Activated T-helper 17 cell treated with anti-CD3 and anti-CD28 coated beads, Interleukin-2, amount 50 U/mL, for 72 hours (primary cell): ENCODE data around the gene IL15RA. TPM values are rescaled to one million over a fixed set of nuclear protein-coding genes. Genes with fewer than 3 reads are reported as not detected.

Experiments
- ATAC-seq: fragments of 150-1000 bp; cut with Tn5 transposase; replicated peaks from 2 replicates; pipeline ENCODE4 v1.10.0; 2021; ENCODE audit warnings: mild to moderate bottlenecking, moderate library complexity
- H3K27ac Mint-ChIP-seq: one replicate; pipeline ENCODE4 v1.8.0; 2022; ENCODE audit warnings: mixed read lengths
- H3K27me3 Mint-ChIP-seq: one replicate; pipeline ENCODE4 v1.8.0; 2022; ENCODE audit warnings: mixed read lengths
- H3K36me3 Mint-ChIP-seq: one replicate; pipeline ENCODE4 v1.8.0; 2022; ENCODE audit warnings: low read depth, mild to moderate bottlenecking, mixed read lengths
- H3K4me1 Mint-ChIP-seq: one replicate; pipeline ENCODE4 v1.8.0; 2022; ENCODE audit warnings: mixed read lengths
- H3K4me3 Mint-ChIP-seq: one replicate; pipeline ENCODE4 v1.8.0; 2022; ENCODE audit warnings: mild to moderate bottlenecking, mixed read lengths
- H3K9me3 Mint-ChIP-seq: one replicate; pipeline ENCODE4 v1.8.0; 2022; ENCODE audit warnings: mixed read lengths
- total RNA-seq, 2 donors: library from RNA; stranded (reverse); gene quantifications; one replicate each; pipeline ENCODE4 v1.2.3, GENCODE V29; 2022

Gene IL15RA
- total RNA-seq, 2 donors from 2014 or later, result 25.5 to 28.2 TPM

DNA sequence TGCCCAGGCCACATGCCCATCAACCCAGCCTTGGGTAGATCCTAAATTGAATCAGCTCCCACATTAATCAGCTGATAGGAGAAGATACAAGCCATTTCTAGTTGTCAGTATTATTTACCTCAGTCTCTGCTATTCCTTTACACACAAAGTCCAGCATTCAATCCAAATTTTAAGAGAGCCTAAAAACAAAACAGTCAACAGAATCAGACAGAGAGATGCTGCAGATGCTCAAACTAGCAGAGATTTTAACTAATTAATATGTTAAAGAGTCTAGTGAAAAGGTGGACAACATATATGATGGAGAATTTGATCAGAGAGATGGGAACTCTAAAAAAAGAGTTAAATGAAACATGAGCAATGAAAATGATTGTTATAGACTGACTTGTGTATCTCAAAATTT is 14.4 kb upstream of the IL15RA start:
- peaks cover 6% of the 10 kb centered on the region for H3K9me3 Mint-ChIP-seq
- no peak for ATAC-seq
- no peaks in the 10 kb centered on the region for H3K27me3 Mint-ChIP-seq
- H3K36me3 Mint-ChIP-seq, result no peaks in the 10 kb centered on the region
- no peak overlapping the region for H3K4me3 Mint-ChIP-seq
- peaks cover 11% of the 10 kb centered on the region for H3K4me1 Mint-ChIP-seq
- no peak overlapping the region for H3K27ac Mint-ChIP-seq

DNA sequence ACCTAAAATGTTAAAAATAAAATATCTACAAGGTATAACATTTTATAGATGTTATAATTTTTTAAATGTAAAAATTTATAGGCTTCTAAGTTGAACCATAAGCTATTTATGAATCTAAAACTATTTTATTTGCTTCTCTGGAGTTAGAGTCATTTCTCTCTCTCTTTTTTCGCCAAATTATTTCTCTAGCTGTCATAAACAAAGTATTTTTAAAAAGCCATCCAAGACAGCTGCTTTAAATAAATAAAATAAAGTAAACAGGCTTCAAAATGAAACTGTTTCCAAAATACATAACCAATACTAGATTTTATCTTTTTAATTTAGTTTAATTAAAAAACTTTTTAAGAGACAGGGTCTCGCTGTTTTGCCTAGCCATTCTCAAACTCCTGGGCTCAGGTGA is 12.4 kb upstream of the IL15RA start:
- no peak overlapping the region for H3K4me3 Mint-ChIP-seq
- H3K27ac Mint-ChIP-seq, result no peak overlapping the region
- no peaks in the 10 kb centered on the region for H3K36me3 Mint-ChIP-seq
- no peak for ATAC-seq
- peaks cover 6% of the 10 kb centered on the region for H3K9me3 Mint-ChIP-seq
- peaks cover 16% of the 10 kb centered on the region for H3K4me1 Mint-ChIP-seq
- peaks cover 4% of the 10 kb centered on the region for H3K27me3 Mint-ChIP-seq

DNA sequence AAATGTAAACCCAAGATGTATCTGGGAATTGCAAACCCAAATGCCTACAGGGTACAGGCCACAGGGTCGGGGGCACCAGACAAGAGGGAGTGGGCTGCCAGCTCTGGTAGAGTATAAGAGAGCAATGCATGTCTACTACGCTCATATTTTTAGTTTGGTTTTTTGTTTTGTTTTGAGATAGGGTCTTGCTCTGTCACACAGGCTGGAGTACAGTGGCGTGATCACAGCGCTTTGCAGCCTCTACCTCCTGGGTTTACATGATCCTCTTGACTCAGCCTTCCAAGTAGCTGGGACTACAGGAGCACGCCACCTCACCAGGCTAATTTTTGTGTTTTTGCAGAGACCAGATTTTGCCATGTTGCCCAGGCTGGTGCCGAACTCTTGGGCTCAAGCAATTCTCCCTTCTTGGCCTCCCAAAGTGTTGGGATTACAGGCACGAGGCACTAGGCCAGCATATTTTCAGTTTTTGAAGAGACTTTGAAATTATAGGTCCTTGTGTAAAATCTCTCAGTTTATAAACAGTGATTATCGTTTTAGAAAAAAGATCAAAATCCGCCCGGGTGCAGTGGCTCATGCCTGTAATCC is 11.1 kb upstream of the IL15RA start:
- Mint-ChIP-seq H3K36me3 (no peaks in the 10 kb centered on the region), H3K9me3 (peaks cover 6% of the 10 kb centered on the region), H3K27ac (peak overlapping the region; percentile 52), H3K27me3 (peaks cover 4% of the 10 kb centered on the region), H3K4me1 (peaks cover 16% of the 10 kb centered on the region), H3K4me3 (peak overlapping the region; percentile 32)
- no peak for ATAC-seq

DNA sequence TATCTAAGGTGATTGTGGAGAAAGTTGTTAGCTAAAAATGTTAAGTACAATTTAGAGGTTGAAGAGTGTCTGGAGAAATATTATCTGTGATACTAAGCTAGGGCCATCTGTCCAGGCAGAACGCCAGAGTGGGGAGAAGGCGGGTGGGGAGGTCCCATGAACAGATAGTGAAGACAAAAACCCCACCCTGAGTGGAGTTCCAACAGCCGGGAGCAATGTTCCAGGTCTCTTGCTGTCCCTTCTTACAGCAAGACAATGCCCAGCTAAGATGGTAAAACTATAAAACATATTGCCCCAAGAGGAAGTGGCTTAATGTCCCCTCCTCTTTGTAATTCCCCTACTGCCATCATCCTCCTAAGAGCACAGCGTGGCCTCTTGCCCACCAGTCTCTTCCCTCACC is 10.4 kb upstream of the IL15RA start:
- H3K4me1 Mint-ChIP-seq, result peaks cover 16% of the 10 kb centered on the region
- H3K9me3 Mint-ChIP-seq, result peaks cover 6% of the 10 kb centered on the region
- peak overlapping the region; percentile 52 for H3K27ac Mint-ChIP-seq
- no peaks in the 10 kb centered on the region for H3K36me3 Mint-ChIP-seq
- ATAC-seq, result no peak
- peak overlapping the region; percentile 32 for H3K4me3 Mint-ChIP-seq
- peaks cover 4% of the 10 kb centered on the region for H3K27me3 Mint-ChIP-seq

DNA sequence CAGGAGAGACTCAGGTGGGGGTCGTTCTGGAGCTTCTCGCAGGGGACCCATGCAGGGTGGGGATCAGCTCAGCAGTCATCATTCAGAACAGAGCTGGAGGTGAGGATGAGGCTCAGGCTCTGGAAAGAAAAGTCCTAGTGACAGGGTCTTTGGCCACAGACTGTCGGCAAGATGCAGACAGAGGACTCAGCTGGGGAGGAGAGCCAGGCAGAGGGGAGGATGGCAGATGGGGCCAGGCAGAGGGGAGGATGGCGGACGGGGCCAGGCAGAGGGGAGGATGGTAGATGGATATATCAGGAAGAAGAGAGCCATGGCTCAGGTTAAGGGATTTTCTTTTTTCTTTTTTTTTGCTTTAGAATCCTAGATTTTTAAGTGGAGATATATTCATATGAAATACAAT is 7.7 kb upstream of the IL15RA start:
- peaks cover 16% of the 10 kb centered on the region for H3K4me1 Mint-ChIP-seq
- H3K27me3 Mint-ChIP-seq, result peaks cover 4% of the 10 kb centered on the region
- no peaks in the 10 kb centered on the region for H3K36me3 Mint-ChIP-seq
- H3K27ac Mint-ChIP-seq, result no peak overlapping the region
- no peaks in the 10 kb centered on the region for H3K9me3 Mint-ChIP-seq
- H3K4me3 Mint-ChIP-seq, result no peak overlapping the region
- no peak for ATAC-seq

DNA sequence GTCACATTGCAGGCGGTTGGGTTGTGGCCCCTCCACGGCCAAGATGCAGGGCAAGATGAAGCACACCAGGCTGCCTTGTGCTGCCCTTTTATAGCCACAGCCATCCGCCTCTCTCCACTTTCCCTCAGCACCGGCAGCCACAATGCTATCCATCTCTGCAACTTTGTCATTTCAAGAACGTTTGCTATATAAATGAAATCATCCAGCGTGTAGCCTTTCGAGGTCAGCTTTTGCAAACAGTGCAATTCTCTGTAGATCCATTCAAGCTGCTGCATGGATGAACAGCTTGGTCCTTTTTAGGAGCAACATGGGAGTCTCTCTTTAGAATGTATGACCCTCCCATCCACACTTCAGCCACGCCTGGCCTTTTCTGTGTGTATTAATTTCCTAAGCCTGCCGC is 6.4 kb upstream of the IL15RA start:
- Mint-ChIP-seq H3K9me3 (no peaks in the 10 kb centered on the region), H3K27me3 (peaks cover 4% of the 10 kb centered on the region), H3K4me3 (no peak overlapping the region), H3K36me3 (no peaks in the 10 kb centered on the region), H3K27ac (no peak overlapping the region), H3K4me1 (peaks cover 16% of the 10 kb centered on the region)
- ATAC-seq, result no peak

DNA sequence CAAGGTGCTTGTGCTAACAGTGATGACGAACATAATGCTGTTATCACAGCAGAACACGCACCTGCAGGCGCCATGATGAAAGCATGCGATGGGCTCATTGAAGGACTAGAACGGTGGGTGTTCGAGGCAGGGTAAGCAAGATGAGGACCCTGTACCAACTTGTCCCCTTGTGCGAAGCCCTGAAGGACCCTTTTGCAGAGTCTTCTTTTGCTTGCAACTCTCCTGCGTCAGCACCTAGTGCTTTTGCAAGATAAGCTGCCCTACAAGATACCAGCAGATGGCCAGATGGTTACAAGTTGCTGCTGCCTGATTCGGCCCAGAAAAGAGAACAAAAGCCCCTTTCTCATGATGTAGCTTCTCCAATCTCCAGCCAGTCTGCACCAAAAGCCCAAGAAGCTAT is 4.2 kb upstream of the IL15RA start:
- H3K4me3 Mint-ChIP-seq, result no peak overlapping the region
- no peak overlapping the region for H3K27ac Mint-ChIP-seq
- ATAC-seq, result no peak
- peaks cover under 1% of the 10 kb centered on the region for H3K36me3 Mint-ChIP-seq
- H3K9me3 Mint-ChIP-seq, result no peaks in the 10 kb centered on the region
- peaks cover 5% of the 10 kb centered on the region for H3K4me1 Mint-ChIP-seq
- H3K27me3 Mint-ChIP-seq, result peaks cover 4% of the 10 kb centered on the region

DNA sequence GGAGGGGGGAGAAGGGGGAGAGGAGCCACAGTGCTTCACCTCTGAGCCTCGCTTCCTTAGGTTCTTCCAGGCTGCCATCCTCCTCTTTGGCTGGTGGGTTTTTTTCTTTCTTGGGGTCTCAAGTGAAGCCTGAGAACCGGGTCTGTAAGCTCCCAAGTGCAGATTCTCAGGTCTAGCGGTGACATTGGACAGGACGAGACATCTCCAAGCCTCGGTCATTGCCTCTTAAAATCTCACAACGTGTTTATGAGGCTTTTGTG is 817 bp upstream of the IL15RA start:
- Mint-ChIP-seq H3K4me1 (peaks cover 14% of the 10 kb centered on the region), H3K27ac (peak overlapping the region; percentile 75), H3K27me3 (no peaks in the 10 kb centered on the region), H3K36me3 (peaks cover 29% of the 10 kb centered on the region), H3K4me3 (peak overlapping the region; percentile 85), H3K9me3 (no peaks in the 10 kb centered on the region)
- no peak for ATAC-seq

DNA sequence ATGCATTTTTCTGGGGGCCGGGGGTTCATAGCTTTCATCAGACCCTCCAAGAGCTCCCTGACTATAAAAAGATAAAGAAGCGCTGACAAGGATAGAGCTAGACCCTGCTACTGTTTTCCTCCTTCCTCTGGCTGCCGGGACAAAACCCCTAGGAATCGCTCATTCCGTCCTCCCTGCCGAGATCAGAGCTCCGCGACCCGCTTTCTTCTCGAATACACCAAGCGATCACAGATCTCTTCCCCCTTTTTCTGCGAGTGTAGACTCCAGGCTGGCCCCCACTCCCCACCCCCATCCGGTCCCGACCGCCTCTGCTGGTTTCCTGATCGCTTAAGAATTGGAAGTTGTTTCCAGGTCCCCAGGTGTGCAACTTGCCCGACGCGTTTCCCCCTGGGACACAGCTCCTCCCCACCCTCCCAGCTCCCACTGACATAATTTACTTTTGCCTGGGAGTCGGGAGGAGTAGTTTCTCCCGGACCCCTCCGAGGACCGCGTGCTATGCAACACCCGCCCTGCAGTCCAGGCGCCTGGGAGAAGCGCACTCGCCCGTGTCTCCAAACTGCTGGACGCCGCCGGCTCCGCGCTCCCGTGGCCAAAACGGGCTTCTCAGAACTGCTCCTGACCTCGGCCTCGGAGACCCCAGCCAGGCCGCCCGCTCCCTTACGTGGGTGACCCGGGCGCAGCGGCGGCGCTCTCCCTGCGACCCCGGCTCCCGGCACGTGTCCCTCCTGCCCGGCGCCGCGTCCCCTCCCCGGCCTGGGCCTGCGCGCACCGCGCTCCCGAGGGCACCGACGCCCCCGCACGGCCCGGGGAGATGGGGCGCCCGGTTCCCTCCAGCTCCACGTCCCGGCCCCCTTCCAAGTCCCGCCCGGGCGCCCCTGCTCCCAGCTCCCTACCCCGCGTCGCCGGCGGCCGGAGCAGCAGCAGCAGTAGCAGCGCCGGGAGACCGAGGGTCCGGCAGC is 552 bp downstream of the IL15RA start:
- Mint-ChIP-seq H3K4me1 (peaks cover 24% of the 10 kb centered on the region), H3K27me3 (no peaks in the 10 kb centered on the region), H3K4me3 (peak overlapping the region; percentile 96), H3K27ac (peak overlapping the region; percentile 93), H3K36me3 (peaks cover 34% of the 10 kb centered on the region), H3K9me3 (no peaks in the 10 kb centered on the region)
- ATAC-seq, result peak; percentile 4

DNA sequence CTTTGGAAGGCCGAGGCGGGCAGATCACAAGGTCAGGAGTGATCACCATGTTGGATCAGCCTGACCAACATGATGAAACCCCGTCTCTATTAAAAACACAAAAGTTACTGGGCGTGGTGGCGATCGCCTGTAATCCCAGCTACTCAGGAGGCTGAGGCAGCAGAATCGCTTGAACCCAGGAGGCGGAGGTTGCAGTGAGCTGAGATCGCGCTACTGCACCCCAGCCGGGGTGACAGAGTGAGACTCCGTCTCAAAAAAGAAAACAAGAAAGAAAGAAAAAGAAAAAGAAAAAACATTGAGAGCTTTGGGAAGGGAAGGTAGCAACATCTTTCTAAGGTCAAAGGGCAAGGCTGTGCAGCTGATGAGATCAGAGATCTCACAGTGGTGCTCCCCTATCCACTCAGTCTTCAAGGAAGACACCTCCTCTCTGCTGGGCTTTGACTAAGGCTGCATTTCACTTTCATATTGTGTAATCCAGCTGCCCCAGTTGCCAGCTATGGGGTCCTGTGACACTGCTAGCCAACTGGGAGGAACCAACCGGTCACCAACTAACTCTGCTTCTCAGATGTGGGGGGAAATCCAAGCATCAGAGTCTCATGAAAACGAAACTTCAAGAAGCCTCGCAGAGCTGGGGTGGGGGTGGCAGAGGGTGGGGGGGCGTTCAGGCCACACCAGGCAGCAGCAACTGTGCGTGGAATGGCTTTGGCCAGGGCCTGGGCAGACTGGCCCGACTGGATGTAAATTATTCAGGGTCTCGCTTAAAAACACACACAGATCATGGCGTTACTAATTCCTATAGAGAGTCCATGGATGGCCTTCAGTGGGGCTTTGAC is 1.5 kb downstream of the IL15RA start:
- peak overlapping the region; percentile 96 for H3K4me3 Mint-ChIP-seq
- no peaks in the 10 kb centered on the region for H3K9me3 Mint-ChIP-seq
- ATAC-seq, result peak; percentile 80
- H3K27me3 Mint-ChIP-seq, result no peaks in the 10 kb centered on the region
- H3K4me1 Mint-ChIP-seq, result peaks cover 34% of the 10 kb centered on the region
- peak overlapping the region; percentile 93 for H3K27ac Mint-ChIP-seq
- H3K36me3 Mint-ChIP-seq, result peaks cover 34% of the 10 kb centered on the region

DNA sequence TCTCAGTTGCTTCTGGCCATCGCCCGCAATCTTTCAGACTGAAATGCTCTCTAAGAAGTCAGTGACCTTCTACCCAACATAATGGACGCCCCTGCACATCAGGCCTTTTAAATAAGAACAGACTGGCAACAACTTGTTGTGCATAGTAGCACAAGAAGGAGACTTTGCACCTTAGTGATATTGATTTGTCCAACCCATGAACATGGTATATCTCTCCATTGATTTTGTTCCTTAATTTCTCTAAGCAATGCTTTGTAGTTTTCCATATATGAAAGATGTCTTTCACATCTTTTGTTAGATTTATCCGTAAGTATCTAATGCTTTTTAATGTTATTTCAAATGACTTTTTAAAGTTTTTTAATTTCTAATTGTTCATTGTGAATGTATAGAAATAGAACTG is 4.3 kb downstream of the IL15RA start:
- H3K27me3 Mint-ChIP-seq, result no peaks in the 10 kb centered on the region
- peaks cover 43% of the 10 kb centered on the region for H3K4me1 Mint-ChIP-seq
- peak overlapping the region; percentile 1 for H3K27ac Mint-ChIP-seq
- H3K4me3 Mint-ChIP-seq, result peak overlapping the region; percentile 96
- no peaks in the 10 kb centered on the region for H3K9me3 Mint-ChIP-seq
- ATAC-seq, result no peak
- peaks cover 50% of the 10 kb centered on the region for H3K36me3 Mint-ChIP-seq

DNA sequence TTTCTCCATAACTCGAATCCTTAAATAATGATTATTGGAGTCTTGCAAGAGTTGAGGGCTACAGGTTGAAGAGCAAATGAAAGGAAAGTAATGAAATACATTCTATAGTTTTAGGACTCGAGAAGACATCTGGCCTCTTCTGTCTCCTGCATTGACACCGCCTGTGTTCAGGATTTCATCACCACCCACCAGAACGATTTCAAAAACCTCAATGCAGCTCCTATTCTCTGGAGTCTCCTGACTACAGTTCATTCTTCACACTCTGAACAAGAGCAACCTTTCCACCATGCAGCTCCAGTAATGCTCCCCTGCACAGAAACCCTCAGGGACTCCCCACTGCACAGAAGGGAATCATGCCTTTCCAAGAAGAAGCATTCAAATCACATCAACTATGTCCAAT is 5.5 kb downstream of the IL15RA start:
- H3K27ac Mint-ChIP-seq, result peak overlapping the region; percentile 94
- H3K9me3 Mint-ChIP-seq, result no peaks in the 10 kb centered on the region
- H3K36me3 Mint-ChIP-seq, result peaks cover 62% of the 10 kb centered on the region
- peaks cover 43% of the 10 kb centered on the region for H3K4me1 Mint-ChIP-seq
- ATAC-seq, result no peak
- H3K27me3 Mint-ChIP-seq, result no peaks in the 10 kb centered on the region
- peak overlapping the region; percentile 96 for H3K4me3 Mint-ChIP-seq

DNA sequence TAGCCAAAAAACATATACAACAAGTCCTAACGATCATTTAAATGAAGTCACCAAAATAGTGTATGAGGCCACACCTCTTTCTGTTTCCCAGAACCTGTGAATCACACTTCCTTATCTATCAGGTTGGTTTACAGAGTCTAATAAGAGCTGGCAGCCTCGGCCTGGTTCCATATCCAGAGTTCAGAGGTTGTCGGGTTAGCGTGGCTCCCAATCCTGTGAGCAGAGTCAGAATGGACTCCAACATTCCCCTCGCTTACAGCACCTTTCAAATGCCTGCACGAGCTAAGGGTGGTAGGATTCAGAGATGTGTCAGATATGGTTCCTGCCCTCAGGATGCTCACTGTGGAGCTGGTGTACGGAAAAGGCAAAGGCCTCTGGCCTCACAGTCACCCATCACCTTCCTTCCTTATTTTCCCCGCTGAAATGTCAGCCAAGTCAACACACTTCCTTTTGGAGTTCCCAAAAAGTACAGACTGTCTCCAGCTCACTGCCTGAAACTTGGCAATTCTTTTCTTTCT is 6.0 kb downstream of the IL15RA start:
- peaks cover 43% of the 10 kb centered on the region for H3K4me1 Mint-ChIP-seq
- no peaks in the 10 kb centered on the region for H3K9me3 Mint-ChIP-seq
- peak overlapping the region; percentile 94 for H3K27ac Mint-ChIP-seq
- ATAC-seq, result peak; percentile 64
- peak overlapping the region; percentile 96 for H3K4me3 Mint-ChIP-seq
- H3K36me3 Mint-ChIP-seq, result peaks cover 62% of the 10 kb centered on the region
- no peaks in the 10 kb centered on the region for H3K27me3 Mint-ChIP-seq

DNA sequence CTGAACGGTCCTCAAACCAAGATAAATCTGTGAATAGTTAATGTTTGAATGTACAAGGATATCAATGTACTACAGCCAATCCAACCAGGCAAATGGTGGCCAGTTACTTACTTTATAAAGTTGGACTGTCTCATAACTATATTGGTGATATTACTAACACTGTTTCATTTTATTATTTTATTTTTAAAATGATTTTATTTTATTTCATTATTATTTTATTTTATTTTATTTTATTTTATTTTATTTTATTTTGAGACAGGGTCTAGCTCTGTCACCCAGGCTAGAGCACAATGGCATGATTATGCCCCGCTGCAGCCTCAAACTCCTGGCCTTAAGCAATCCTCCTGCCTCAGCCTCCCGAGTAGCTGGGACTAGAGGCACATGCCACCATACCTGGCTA is 6.8 kb downstream of the IL15RA start:
- ATAC-seq, result no peak

More for the DNA sequence above, 6.8 kb downstream of the IL15RA start:
- Mint-ChIP-seq H3K4me3 (peak overlapping the region; percentile 96), H3K9me3 (no peaks in the 10 kb centered on the region), H3K27ac (peak overlapping the region; percentile 94), H3K4me1 (peaks cover 43% of the 10 kb centered on the region), H3K27me3 (no peaks in the 10 kb centered on the region), H3K36me3 (peaks cover 57% of the 10 kb centered on the region)
